Measurements from ENCODE around the gene CHIC2.

Gene CHIC2

GRCh38 chr4:54006755-54007154 lies 57.6 kb downstream of the CHIC2 start:
- no peak for DNase-seq (ENCODE audit: low read depth)

GRCh38 chr4:54005475-54005874 lies 58.9 kb downstream of the CHIC2 start:
- DNase-seq (ENCODE audit: low read depth), result peak; percentile 74

- peak; percentile 48 for DNase-seq (ENCODE audit: low read depth)
These were observed 59.9 kb downstream of the CHIC2 start for GRCh38 chr4:54004463-54004862.

- DNase-seq (ENCODE audit: low read depth), result no peak
These were observed 62.6 kb downstream of the CHIC2 start for GRCh38 chr4:54001668-54002365.

GRCh38 chr4:53997898-53998297 lies 66.5 kb downstream of the CHIC2 start:
- DNase-seq (ENCODE audit: low read depth), result no peak

- no peak for DNase-seq (ENCODE audit: low read depth)
These were observed 69.9 kb downstream of the CHIC2 start for GRCh38 chr4:53994382-53995102.

- peak; percentile 61 for DNase-seq (ENCODE audit: low read depth)
These were observed 71.6 kb downstream of the CHIC2 start for GRCh38 chr4:53992785-53993184.

GRCh38 chr4:53991821-53992220 lies 72.6 kb downstream of the CHIC2 start:
- no peak for DNase-seq (ENCODE audit: low read depth)

- DNase-seq (ENCODE audit: low read depth), result peak; percentile 34
These were observed 73.8 kb downstream of the CHIC2 start for GRCh38 chr4:53990641-53991040.

- DNase-seq (ENCODE audit: low read depth), result peak; percentile 75
These were observed 76.6 kb downstream of the CHIC2 start for GRCh38 chr4:53987761-53988171.

GRCh38 chr4:53986062-53986461 lies 78.3 kb downstream of the CHIC2 start:
- no peak for DNase-seq (ENCODE audit: low read depth)

GRCh38 chr4:53981567-53981966 lies 82.8 kb downstream of the CHIC2 start:
- DNase-seq (ENCODE audit: low read depth), result peak; percentile 41

- no peak for DNase-seq (ENCODE audit: low read depth)
These were observed 83.3 kb downstream of the CHIC2 start for GRCh38 chr4:53981066-53981465.

- peak; percentile 56 for DNase-seq (ENCODE audit: low read depth)
These were observed 89.8 kb downstream of the CHIC2 start for GRCh38 chr4:53974561-53974960.

GRCh38 chr4:53967986-53968385 lies 96.4 kb downstream of the CHIC2 start:
- peak; percentile 68 for DNase-seq (ENCODE audit: low read depth)

- peak; percentile 31 for DNase-seq (ENCODE audit: low read depth)
These were observed 100.6 kb downstream of the CHIC2 start for GRCh38 chr4:53963781-53964180.

- no peak for DNase-seq (ENCODE audit: low read depth)
These were observed 101.1 kb downstream of the CHIC2 start for GRCh38 chr4:53963336-53963735.

- DNase-seq (ENCODE audit: low read depth), result peak; percentile 85
These were observed 101.7 kb downstream of the CHIC2 start for GRCh38 chr4:53962516-53963225.

GRCh38 chr4:53961351-53961750 lies 103.1 kb downstream of the CHIC2 start:
- DNase-seq (ENCODE audit: low read depth), result no peak

GRCh38 chr4:53960843-53961242 lies 103.6 kb downstream of the CHIC2 start:
- DNase-seq (ENCODE audit: low read depth), result no peak
